ENCODE data around the gene KIAA0040. TPM values are rescaled to one million over a fixed set of nuclear protein-coding genes. Genes with fewer than 3 reads are reported as not detected.

The KIAA0040 gene
- total and polyA plus RNA-seq, 12 donors, result 6.3 to 37.2 (median 11.1) TPM

GRCh38 chr1:175173531-175173930 is 19.0 kb downstream of the KIAA0040 start:
- no peak for ATAC-seq
- 88% methylated on average over 7 of the region's 7 CpGs for WGBS, 2 donors

GRCh38 chr1:175172503-175172902 is 20.1 kb downstream of the KIAA0040 start:
- Histone ChIP-seq H3K36me3 (peaks cover 0 to 71% (median 6%) of the 10 kb centered on the region in 9 donors), H3K27me3 (no peaks in the 10 kb centered on the region), H3K27ac (no peak overlapping the region), H3K4me1 (peaks cover 3 to 41% (median 16%) of the 10 kb centered on the region in 9 donors), H3K4me3 (no peak overlapping the region), H3K9me3 (no peaks in the 10 kb centered on the region)
- 94 to 95% methylated on average over 3 of the region's 3 CpGs for WGBS, 2 donors
- TF ChIP-seq CTCF (IDR thresholded peaks at IDR 0.05), result no peak
- no peak for ATAC-seq
- intact Hi-C loops (cut with DNase I), result no loop called here
- DNase-seq, result no peak

More at GRCh38 chr1:175173531-175173930, 19.0 kb downstream of the KIAA0040 start:
- H3K4me3 ChIP-seq, result no peak overlapping the region
- peaks cover 0 to 74% (median 6%) of the 10 kb centered on the region in 9 donors for H3K36me3 ChIP-seq
- peaks cover 3 to 47% (median 16%) of the 10 kb centered on the region in 9 donors for H3K4me1 ChIP-seq
- intact Hi-C loops (cut with DNase I), result no loop called here
- H3K27ac ChIP-seq, result no peak overlapping the region
- no peaks in the 10 kb centered on the region for H3K27me3 ChIP-seq
- no peaks in the 10 kb centered on the region for H3K9me3 ChIP-seq
- no peak for TF ChIP-seq CTCF (IDR thresholded peaks at IDR 0.05)
- no peak for DNase-seq

- intact Hi-C loops (cut with DNase I), result no loop called here
- TF ChIP-seq CTCF (IDR thresholded peaks at IDR 0.05), result no peak
- Histone ChIP-seq H3K36me3 (peaks cover 0 to 71% (median 6%) of the 10 kb centered on the region in 9 donors), H3K27me3 (no peaks in the 10 kb centered on the region), H3K9me3 (no peaks in the 10 kb centered on the region), H3K27ac (no peak overlapping the region), H3K4me3 (no peak overlapping the region), H3K4me1 (peaks cover 3 to 41% (median 16%) of the 10 kb centered on the region in 9 donors)
- 85% methylated on average over 9 of the region's 9 CpGs for whole genome bisulfite sequencing, 2 donors
- no peak for ATAC-seq
- DNase-seq, result no peak
Measured at GRCh38 chr1:175171036-175171913, 21.3 kb downstream of the KIAA0040 start.

- no peaks in the 10 kb centered on the region for H3K9me3 ChIP-seq
- H3K4me3 ChIP-seq, result no peak overlapping the region
- peak in 1 of 8 donors; percentile 26 for ATAC-seq
- peak overlapping the region in 1 of 10 donors; percentile 12 for H3K27ac ChIP-seq
- H3K27me3 ChIP-seq, result no peaks in the 10 kb centered on the region
- H3K4me1 ChIP-seq, result peaks cover 3 to 35% (median 16%) of the 10 kb centered on the region in 9 donors
- WGBS, 2 donors, result 70 to 74% methylated on average over 6 of the region's 6 CpGs
- no peak for DNase-seq
- TF ChIP-seq CTCF (IDR thresholded peaks at IDR 0.05), result no peak
- peaks cover 0 to 77% (median 18%) of the 10 kb centered on the region in 9 donors for H3K36me3 ChIP-seq
- intact Hi-C loops (cut with DNase I), result loop anchor here in 2 of 10 donors (5.0 kb wide), 2 partner anchors 103 to 143 kb away; no protein-coding TSS in a partner anchor
Measured at GRCh38 chr1:175169286-175170018, 23.1 kb downstream of the KIAA0040 start.

All from heart right ventricle (tissue), 16 donors.